Activated CD4-positive, alpha-beta T cell treated with anti-CD3 and anti-CD28 coated beads, Interleukin-2, amount 50 U/mL, for 48 hours (primary cell): ENCODE results near the gene WNK1.
"Not testable (repeated sequence)": the region's sequence is repeated elsewhere in the genome, so short reads cannot be mapped to it uniquely, and the experiment has no call there.

ENCODE experiments used
- DNase-seq, 2 experiments: peaks; one replicate each; pipeline ENCODE4 v3.0.0-alpha.2; 2020

WNK1 gene

DNA sequence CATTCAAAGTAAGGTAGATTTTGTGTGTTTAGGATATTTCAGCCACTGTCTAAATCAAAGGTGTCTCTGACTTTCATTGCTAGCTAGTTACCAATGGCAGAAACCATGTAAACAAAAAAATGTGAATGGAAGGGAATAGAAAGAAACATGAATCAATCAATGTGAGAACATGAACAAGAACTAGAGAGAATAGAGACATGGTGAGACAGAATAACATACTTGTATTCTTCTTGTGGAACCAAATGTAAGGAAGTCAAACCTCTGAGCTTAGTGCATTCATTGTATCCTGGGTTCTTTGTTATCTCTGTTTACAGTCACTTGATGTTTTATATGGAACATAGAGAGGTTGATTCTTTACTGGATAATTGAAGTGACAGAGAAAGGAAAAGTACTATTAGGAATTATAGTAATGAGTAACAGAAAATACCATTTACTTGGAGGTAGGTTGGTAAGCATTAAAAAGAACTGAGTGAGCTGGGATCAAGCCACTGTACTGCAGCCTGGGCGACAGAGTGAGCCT lies 2.6 kb upstream of the WNK1 start:
- no peak for DNase-seq

DNA sequence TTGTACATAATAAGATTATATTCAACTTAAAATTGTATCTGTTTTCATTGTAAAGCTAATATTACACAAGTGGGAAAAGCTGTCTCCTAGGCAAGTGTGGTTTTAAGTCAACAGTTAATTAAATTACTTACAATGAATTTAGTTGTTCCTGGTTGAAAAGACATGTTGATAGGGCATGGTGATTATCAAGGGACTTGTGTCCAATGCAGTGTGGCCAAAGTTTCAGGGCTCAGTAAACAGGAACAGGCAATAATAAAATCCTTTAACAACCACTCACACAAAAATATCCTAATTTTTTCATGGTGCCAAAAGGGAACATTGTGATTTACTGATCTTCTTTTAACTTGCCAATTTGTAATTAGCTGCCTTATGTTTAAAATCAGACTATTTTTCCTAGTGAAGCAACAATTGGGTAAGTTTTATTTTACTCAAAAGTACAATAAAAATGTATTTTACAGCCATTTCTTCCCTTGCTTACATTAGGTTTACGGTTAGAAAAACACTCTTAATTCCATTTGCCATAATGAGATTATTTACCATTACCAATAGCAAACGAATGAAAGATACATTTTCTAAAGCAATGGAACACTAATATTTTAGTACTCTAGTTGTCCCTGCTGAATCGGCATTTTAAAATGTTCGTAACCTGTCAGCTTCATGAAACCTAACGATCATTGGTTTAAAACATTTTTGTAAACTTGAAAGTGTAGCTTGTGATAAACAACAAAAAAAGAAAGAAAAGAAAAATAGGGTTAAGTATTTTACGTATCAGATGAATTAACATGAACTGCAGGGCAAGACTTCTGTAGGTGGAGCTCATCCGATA lies 1.8 kb upstream of the WNK1 start:
- DNase-seq, result no peak

DNA sequence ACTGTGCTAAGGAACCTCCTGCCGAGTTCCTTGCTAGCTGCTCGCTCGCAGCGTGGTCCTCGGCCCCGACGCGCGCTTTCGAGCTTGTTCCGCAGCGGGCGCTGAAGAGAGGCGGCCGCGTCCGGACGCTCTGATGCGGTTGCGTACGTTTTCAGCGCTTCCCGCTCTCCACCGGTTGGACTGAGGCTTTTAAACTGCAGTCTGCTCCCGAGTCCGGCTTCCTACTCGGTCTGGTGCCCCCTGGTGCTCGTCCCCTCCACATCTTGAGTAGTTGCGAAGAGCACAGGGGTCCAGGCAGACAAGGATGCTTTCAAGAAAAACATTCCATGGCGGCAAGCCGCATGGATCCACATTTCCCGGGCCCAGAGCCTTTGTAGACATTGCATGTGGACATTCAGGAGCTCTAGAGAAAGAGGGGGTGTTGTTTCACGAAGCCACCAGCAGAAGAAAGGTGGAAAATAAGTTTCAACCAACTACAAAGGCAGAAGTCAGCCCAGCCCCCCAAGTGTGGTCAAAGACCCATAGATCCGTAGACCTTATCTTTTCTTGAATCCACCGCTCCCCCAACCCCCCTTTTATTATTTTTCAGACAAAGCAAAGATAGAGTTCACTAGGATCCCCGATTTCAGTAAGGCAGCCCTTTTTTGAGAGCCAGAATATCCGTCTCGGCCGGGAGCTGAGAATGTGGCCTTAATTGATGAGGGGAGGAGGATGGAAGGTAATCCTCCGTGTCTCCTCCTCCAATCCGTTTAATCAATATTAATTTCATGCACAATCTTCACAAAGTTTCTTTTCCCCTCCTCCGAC lies 984 bp upstream of the WNK1 start:
- peak; percentile 89 to 92 for DNase-seq

DNA sequence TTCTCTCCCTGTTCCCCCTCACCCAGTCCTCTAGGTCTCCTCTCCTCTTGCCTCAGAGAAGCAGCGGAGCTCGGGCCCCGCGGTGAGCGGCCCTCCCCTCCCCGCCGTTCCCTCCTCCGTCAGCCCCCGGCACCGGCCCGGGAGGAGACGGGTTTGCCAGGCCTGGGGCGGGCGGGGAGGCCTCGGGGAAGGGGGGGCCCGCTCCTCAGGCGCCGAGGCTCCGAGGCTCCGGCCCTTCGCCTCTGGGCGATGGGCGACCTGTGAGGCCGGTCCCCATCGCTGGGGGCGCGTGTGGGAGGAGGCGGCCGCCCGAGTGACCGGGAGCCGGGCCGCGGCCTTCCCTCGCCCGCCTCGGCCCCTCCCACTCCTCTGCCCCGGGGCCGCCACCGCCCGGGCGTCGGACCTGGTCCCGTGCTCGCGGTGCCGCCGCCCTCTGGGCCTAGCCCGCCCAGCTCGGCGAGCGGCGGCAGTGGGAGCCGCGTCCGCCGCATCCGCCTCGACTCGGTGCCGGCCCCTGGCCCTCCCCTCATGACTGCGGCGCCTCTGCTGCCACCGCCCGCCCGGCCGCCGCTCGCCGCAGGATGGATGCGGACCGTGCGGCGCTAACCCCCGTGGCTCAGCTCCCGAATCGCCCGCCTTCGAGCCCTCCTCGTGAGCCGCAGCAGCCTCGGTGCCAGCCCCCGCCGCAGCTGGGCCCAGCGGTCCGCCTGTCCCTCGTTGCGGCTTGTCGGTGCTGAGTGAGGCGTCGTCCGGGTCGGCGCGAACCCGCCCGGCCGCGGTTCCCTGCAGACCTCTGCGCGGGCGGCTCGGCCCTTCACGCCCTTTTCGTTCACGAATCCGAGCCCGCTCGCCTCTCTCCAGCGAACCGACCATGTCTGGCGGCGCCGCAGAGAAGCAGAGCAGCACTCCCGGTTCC lies 574 bp downstream of the WNK1 start:
- DNase-seq, result peak; percentile 29 to 50

DNA sequence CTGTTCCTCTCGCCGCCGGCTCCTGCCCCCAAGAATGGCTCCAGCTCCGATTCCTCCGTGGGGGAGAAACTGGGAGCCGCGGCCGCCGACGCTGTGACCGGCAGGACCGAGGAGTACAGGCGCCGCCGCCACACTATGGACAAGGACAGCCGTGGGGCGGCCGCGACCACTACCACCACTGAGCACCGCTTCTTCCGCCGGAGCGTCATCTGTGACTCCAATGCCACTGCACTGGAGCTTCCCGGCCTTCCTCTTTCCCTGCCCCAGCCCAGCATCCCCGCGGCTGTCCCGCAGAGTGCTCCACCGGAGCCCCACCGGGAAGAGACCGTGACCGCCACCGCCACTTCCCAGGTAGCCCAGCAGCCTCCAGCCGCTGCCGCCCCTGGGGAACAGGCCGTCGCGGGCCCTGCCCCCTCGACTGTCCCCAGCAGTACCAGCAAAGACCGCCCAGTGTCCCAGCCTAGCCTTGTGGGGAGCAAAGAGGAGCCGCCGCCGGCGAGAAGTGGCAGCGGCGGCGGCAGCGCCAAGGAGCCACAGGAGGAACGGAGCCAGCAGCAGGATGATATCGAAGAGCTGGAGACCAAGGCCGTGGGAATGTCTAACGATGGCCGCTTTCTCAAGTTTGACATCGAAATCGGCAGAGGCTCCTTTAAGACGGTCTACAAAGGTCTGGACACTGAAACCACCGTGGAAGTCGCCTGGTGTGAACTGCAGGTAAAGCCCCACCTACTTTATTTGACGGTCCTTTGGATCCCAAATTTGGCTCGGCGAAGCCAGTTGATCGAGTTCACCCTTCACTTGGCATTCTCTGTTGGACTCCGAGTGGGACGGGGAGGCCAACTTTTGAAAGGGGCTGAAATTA lies 1.5 kb downstream of the WNK1 start:
- peak; percentile 47 to 63 for DNase-seq

DNA sequence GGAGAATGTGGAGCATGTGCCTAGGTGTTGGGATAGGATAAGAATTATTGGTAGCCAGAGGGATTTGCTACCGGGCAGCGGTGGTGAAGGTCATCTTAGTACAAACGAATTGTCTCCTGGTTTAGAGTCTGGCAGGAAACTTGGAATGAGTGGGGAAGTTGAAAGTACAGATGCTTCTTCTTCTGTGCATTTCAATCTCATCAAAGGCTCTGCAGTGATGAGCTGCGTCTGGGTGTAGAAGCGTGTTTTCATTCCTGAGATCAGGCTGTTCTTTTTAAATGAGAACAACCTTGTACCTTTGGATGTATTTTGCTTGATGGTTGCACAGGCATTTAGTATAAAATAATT lies 2.1 kb downstream of the WNK1 start:
- no peak for DNase-seq

DNA sequence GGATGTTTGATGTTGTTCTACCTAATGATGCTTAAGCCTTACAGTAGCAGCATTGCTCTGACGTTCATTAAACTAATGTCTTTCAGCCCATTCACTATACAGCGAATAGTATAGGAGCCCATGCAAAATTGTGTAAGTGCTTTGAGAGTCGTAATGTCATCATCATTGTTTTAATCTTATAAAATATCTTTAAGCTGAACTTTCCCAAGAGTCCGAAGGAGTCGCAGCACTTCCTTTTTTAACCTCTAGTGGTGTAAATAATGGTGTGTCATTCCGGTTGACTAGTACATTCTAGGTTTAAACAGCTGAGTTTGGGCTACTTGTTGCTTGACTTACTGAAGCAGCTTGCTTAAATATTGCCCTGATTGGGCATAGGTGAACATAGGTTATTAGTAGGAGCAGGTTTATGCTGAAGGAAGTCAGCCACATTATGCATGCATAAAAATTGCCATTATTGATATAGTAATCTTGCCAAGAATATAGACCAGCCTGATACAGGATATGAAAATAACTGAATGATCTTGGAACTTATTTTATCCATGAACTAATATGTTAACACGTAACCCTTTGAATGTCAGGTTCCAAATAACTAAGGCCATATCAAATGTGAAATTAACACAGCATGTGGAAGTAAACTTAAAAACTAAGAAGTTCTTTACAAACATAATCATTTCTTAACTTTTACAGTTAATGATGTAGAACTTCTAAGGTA lies 2.6 kb downstream of the WNK1 start:
- no peak for DNase-seq

DNA sequence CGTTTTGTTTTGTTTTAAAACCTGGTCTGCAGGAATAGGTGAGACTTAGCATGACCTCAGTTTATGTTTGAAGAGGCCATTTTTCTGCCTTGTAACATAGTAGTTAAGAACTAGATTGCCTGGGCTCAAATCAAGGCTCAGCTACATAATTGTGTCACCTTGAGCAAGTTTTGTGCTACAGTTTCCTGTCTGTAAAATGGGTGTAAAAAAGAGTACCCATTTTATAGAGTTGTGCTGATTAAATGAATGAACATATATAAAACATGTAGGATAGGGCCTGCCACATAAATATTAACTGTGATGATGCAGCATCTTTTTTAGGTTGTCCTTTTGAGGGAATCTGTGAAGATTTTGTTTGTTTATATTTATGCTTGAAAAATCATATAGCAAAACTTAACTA lies 7.2 kb downstream of the WNK1 start:
- DNase-seq, result no peak

DNA sequence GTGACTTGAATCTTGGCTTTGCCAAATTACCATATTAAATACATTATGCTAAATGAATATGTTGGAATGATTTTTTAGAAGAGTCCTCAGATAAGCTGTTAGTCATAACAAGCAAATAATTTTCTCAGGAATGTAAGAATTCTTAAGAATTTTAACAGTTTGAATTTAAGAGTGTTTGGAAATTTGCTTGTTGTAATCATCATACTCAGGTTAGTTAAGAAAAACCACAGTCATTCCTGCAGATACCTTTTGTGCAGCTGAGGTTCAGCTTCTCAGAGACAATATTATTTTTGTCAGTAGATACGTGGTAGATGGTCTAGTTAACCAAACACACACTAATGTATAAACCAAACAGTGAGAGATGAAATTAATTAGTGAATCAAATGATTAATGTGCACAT lies 8.9 kb downstream of the WNK1 start:
- DNase-seq, result no peak

DNA sequence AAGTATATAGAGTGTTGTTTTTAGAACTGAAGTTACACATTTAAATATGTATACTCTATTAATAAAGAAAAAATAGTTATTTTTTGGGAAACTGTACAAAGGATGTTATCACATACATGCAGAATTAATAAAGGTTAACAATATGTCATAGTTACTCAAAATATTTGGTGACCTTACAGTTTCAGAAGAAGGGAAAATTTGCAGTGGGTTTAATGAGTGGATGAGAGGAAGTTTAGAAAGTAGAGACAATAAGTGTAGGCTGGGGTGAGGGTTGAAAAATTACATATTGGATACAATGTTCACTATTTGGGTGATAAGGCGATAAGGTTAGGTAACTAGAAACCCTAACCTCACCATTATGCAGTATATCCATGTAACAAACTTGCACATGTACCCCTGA lies 13.5 kb downstream of the WNK1 start:
- no peak for DNase-seq

DNA sequence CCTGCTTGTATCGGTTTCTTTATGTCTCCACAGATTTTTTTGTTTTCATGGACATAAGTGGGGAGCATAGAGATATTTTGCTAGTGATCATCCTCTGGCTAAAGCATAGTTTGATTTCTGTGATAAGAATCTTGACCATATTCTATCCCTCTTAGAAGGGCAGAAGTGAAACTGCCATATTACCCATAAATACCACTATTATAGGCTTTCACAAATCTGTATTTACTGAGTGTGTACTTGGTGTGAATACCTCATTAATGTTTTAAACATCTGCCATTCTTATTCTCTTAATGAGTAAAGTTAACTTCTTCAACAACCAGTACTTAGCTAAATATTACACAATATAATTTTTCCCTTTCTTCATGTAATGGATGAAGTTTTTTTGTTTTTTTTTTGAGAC lies 16.1 kb downstream of the WNK1 start:
- DNase-seq, result no peak

DNA sequence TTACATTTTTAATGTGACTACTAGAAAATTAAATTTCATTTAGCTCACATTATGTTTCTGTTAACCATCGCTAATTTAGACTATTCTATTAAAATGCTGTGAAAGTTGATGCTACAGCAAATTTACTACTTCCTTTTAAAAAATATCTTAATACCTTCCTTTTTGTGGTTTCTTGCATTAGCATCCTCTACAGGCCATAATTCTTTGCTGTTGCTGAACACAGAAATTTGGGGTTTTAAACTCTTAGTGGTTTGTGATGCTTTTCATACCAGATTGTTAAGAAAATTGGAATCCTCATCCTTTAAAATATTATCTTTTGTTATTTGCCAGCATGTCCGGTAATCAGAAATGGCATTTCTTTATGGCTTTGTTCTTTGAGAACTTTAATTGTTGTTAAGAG lies 18.1 kb downstream of the WNK1 start:
- no peak for DNase-seq

DNA sequence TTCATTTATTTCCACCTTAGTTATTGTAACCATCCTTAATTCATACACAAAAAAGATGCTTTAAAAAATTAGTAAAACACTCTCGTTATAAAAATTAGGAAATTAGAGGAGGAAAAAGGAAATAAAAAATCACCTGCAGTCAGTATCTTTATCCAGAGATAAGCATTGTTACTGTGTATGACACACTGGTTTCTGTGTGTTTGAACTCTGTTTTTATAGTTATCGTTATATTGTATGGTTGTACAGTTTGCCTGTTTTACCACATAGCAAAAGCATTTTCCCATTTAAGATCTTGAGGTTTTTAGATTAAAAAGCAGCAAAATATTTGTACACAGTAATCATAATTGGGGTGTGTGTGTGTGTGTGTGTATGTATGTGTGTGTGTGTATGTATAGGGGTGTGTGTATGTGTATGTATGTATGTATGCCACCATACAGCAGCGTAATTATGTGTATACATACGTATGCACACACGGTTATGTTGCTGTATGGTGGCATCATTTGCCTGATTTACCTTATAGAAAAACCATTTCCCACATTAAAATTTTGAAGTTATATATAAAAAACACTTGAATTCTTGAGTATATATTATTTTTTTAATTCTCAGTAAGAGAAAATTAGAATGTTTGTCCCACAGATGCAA lies 19.8 kb downstream of the WNK1 start:
- no peak for DNase-seq

DNA sequence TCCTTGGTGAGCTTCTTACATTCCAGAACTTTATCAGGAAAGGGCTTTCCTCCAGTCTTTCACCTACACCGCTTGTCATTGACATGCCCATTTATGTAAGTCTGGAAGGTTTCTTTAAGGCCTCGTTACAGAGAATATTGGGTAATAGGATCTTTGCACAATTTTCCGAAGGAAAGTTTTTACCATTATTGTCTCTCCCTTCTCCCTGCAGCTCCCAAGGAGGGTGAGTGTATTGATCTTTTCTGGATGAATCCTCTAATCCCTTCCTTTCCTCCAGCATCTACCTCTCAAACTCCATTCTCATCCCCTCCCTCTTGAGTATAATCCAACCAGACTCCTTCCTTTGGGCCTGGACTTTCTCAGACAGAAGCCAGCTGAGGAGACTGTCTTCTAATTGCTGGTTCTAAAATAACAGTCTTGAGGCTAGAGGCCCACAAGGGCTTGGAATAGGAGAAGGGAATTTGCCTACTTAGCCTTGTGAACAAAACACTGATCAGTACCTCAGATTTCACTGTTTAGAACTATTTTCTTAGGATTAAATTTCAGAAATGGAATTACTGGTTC lies 21.8 kb downstream of the WNK1 start:
- DNase-seq, result no peak

DNA sequence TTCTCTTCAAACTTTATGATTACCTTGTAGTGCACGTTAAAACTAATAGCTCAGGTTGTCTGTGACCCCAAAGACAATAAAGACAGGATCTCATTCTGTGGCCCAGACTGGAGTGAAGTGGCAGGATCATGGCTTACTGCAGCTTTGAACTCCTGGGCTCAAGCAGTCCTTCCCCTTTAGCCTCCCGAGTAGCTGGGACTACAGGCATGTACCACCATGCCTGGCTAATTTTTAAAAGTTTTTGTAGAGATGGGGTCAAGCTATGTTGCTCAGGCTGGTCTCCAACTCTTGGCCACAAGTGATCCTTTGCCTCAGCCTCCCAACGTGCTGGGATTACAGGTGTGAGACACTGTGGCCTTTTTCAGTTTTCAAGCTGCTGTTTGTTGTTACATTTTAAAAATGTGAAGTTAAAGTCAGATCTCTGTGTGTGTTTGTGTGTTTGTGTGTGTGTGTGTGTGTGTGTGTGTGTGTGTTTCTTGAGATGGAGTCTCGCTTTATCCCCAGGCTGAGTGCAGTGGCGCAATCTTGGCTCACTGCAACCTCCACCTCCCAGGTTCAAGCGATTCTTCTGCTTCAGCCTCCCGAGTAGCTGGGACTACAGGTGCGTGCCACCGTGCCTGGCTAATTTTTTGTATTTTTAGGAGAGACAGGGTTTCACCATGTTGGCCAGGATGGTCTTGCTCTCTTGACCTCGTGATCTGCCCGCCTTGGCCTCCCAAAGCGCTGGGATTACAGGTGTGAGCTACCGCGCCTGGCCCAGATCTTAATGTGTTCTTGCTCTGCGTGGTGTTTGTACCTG lies 23.8 kb downstream of the WNK1 start:
- DNase-seq, result not testable (repeated sequence)

DNA sequence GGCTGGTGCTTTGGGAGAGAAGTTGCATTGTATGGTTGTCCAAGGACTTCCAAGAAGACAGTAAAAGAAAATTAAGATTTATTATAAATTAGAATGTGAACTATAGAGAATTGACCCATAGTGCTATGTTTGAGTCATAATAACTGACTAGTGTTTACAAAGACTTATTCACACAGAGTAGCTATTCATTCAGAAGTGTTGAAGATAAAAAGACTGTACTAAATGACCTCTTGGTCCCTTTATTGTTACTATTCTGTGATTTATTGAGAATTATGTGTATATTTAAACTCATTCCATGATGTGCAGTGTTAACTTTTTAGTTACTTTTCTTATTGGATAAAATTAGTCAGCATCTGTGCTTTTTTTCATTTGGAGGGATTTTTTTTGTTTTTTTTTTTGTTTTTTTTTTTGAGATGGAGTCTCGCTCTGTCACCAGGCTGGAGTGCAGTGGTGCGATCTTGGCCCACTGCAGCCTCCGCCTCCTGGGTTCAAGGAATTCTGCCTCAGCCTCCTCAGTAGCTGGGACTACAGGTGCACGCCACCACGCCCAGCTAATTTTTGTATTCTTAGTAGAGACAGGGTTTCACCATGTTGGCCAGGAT lies 24.5 kb downstream of the WNK1 start:
- DNase-seq, result not testable (repeated sequence)

DNA sequence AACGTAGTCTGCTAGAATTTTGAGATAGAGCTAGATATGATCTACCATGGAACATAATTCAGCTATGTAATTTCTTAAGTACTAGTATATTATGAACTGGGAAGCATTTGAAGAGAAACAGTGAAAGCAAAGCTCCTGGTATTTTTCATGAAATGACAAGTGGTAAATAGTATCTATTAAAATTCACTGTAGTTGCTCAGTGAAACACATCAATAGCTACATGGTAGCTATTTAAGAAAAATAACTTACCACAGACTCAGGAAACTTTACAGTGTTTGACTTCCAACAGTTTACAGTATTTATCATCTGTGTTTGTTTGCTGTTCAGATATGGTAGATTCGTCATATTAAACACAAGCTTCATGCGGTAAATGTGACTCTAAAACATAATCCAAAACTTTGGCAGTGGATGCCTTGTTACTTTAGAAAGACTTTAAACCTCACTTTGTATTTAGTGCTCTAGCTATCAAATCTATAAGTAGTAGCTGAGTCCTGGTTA lies 25.2 kb downstream of the WNK1 start:
- DNase-seq, result no peak

DNA sequence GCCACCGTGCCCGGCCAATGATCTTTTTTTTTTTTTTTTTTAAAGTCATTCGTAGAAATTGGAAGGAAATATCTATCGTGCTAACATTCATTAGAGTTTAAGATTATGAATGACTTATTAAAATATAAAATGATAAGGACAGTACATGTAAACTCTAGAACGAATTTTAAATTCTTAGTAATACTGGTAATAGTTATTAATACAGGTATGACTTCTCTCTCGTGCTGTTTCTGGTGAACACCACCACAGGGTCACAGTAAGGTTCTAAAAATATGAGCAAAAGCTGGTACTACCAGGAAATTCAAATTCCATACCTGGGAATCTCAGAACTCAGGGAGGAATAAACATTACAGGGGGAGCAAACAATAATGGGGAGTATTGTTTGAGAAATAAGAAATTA lies 26.2 kb downstream of the WNK1 start:
- DNase-seq, result no peak
